CD8-positive, alpha-beta memory T cell (primary cell): ENCODE results near the gene TCF12. TPM values are rescaled to one million over a fixed set of nuclear protein-coding genes. Genes with fewer than 3 reads are reported as not detected.

ENCODE experiments used
- CTCF ChIA-PET: fragments of 350-600 bp; sonication (Branson Sonifier 250); formaldehyde crosslinking; loops from one replicate; lab custom pipeline; 2021; ENCODE audit warnings: antibody characterized with exemption; lab: Charles Lee
- POLR2A ChIA-PET: fragments of 350-600 bp; sonication (Branson Sonifier 250); formaldehyde crosslinking; loops from one replicate; lab custom pipeline; 2021; ENCODE audit warnings: antibody characterized with exemption; lab: Charles Lee
- DNase-seq, 5 donors: peaks; one replicate each; pipeline versions ENCODE4 v3.0.0 to v3.0.0-alpha.2; 2020 to 2022; ENCODE audit warnings: mixed read lengths in 1 of 5
- H3K27ac ChIP-seq: one replicate; pipeline ENCODE4 v1.7.0; 2013; ENCODE audit warnings: low read depth, mild to moderate bottlenecking, low read length, moderate library complexity
- H3K27me3 ChIP-seq: 2 replicates; pipeline ENCODE4 v1.7.0; 2013; ENCODE audit warnings: low read length, mild to moderate bottlenecking; ENCODE audit not compliant: insufficient read depth, poor library complexity, severe bottlenecking
- H3K36me3 ChIP-seq: 2 replicates; pipeline ENCODE4 v1.7.0; 2013; ENCODE audit warnings: mild to moderate bottlenecking, low read length, moderate library complexity; ENCODE audit not compliant: insufficient read depth
- H3K4me1 ChIP-seq: 2 replicates; pipeline ENCODE4 v1.7.0; 2013; ENCODE audit warnings: mild to moderate bottlenecking, low read length, moderate library complexity; ENCODE audit not compliant: insufficient read depth
- H3K4me3 ChIP-seq: 2 replicates; pipeline ENCODE4 v1.7.0; 2013; ENCODE audit warnings: mild to moderate bottlenecking, low read length
- H3K9me3 ChIP-seq: 2 replicates; pipeline ENCODE4 v1.7.0; 2013; ENCODE audit warnings: mild to moderate bottlenecking, low read length
- H3K27ac Mint-ChIP-seq, 8 donors: one replicate each; pipeline ENCODE4 v1.8.0; 2020 to 2021; ENCODE audit warnings: mixed read lengths in 8 of 8, mild to moderate bottlenecking in 6 of 8, inconsistent platforms in 3 of 8, moderate library complexity in 3 of 8
- H3K27me3 Mint-ChIP-seq, 2 donors: one replicate each; pipeline ENCODE4 v1.8.0; 2020 to 2021; ENCODE audit warnings: mixed read lengths in 2 of 2, mild to moderate bottlenecking in 1 of 2, moderate library complexity in 1 of 2
- H3K36me3 Mint-ChIP-seq, 3 donors: one replicate each; pipeline ENCODE4 v1.8.0; 2020 to 2021; ENCODE audit warnings: mixed read lengths in 3 of 3, inconsistent platforms in 1 of 3, mild to moderate bottlenecking in 1 of 3
- H3K4me1 Mint-ChIP-seq, 3 donors: one replicate each; pipeline ENCODE4 v1.8.0; 2020 to 2021; ENCODE audit warnings: mixed read lengths in 3 of 3, inconsistent platforms in 1 of 3, mild to moderate bottlenecking in 1 of 3
- H3K4me3 Mint-ChIP-seq, 7 donors: one replicate each; pipeline ENCODE4 v1.8.0; 2020 to 2021; ENCODE audit warnings: mixed read lengths in 7 of 7, mild to moderate bottlenecking in 6 of 7, moderate library complexity in 4 of 7, inconsistent platforms in 2 of 7
- H3K9me3 Mint-ChIP-seq, 5 donors: one replicate each; pipeline ENCODE4 v1.8.0; 2020 to 2022; ENCODE audit warnings: mixed read lengths in 5 of 5, mild to moderate bottlenecking in 3 of 5, moderate library complexity in 2 of 5, inconsistent platforms in 1 of 5
- polyA plus RNA-seq: library from polyadenylated mRNA; unstranded; fragments of 300-500 nt; fragmentation: Illumina TruSeq; gene quantifications from one replicate; pipeline ENCODE4 v1.2.3, GENCODE V29; 2021
- total RNA-seq, 2 experiments: library from RNA; stranded (reverse); gene quantifications; one replicate each; pipeline ENCODE4 v1.2.3, GENCODE V29; 2021

The TCF12 gene
- total and polyA plus RNA-seq, 3 experiments from 2014 or later, result 54.3 to 79.2 (median 69.9) TPM

DNA sequence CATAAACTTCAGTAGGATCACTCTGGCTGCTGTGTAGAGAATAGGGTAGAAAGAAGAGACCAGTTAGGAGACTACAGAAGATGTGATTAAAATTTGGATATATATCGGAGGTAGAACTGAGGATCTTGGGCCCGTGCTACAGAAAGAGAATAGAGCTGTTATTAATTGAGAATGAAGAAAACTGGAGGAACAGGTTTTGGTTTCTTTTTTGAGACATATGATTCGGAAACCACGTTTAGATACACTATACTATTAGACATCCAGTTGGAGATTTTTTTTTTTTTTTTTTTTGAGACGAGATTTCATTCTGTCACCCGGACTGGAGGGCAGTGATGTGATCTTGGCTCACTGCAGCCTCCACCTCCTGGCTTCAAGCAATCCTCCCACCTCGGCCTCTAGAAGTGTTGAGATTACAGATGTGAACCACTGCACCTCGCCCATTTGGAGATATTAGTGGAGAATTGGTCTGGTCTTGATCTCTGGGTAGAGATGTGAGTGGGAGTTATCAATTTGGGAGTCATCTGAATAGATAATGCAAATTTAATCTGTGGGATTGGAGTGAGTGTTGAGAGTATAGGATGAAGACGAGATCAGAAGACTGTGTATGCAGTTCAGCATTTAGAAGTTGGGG lies 50.9 kb downstream of the TCF12 start:
- ChIA-PET CTCF (no interaction called here), POLR2A (interaction anchor here (0.6 kb wide), 1 partner anchor 21 kb away, joined by 4 read pairs; no protein-coding TSS in a partner anchor)
- Histone ChIP-seq H3K9me3 (no peaks in the 10 kb centered on the region), H3K27ac (no peak overlapping the region), H3K4me3 (no peak overlapping the region), H3K4me1 (peaks cover 25% of the 10 kb centered on the region), H3K36me3 (no peaks in the 10 kb centered on the region), H3K27me3 (no peaks in the 10 kb centered on the region)
- Mint-ChIP-seq H3K27me3 (no peaks in the 10 kb centered on the region), H3K9me3 (no peaks in the 10 kb centered on the region), H3K4me3 (peak overlapping the region in 1 of 7 donors; percentile 19), H3K4me1 (peaks cover 50 to 83% (median 73%) of the 10 kb centered on the region in 3 donors), H3K27ac (peak overlapping the region in 1 of 8 donors; percentile 72), H3K36me3 (peaks cover 0 to 4% (median 0%) of the 10 kb centered on the region in 3 donors)
- DNase-seq, result no peak

- Histone ChIP-seq H3K36me3 (no peaks in the 10 kb centered on the region), H3K27ac (no peak overlapping the region), H3K9me3 (no peaks in the 10 kb centered on the region), H3K27me3 (no peaks in the 10 kb centered on the region), H3K4me1 (peaks cover 16% of the 10 kb centered on the region), H3K4me3 (no peak overlapping the region)
- ChIA-PET CTCF (no interaction called here), POLR2A (no interaction called here)
- H3K4me3 Mint-ChIP-seq, result no peak overlapping the region
- no peaks in the 10 kb centered on the region for H3K27me3 Mint-ChIP-seq
- H3K36me3 Mint-ChIP-seq, result peaks cover 0 to 7% (median 0%) of the 10 kb centered on the region in 3 donors
- DNase-seq, result no peak
- peaks cover 51 to 72% (median 69%) of the 10 kb centered on the region in 3 donors for H3K4me1 Mint-ChIP-seq
- peak overlapping the region in 1 of 8 donors; percentile 5 for H3K27ac Mint-ChIP-seq
- peaks cover 0 to 2% (median 0%) of the 10 kb centered on the region in 5 donors for H3K9me3 Mint-ChIP-seq
Measured at GRCh38 chr15:56971571-56971970, 53.1 kb downstream of the TCF12 start.

GRCh38 chr15:56972016-56972415 lies 53.6 kb downstream of the TCF12 start:
- H3K36me3 Mint-ChIP-seq, result peaks cover 0 to 7% (median 2%) of the 10 kb centered on the region in 3 donors
- H3K9me3 Mint-ChIP-seq, result peaks cover 0 to 2% (median 0%) of the 10 kb centered on the region in 5 donors
- Histone ChIP-seq H3K27ac (no peak overlapping the region), H3K27me3 (no peaks in the 10 kb centered on the region), H3K36me3 (no peaks in the 10 kb centered on the region), H3K4me3 (no peak overlapping the region), H3K9me3 (no peaks in the 10 kb centered on the region), H3K4me1 (peaks cover 16% of the 10 kb centered on the region)
- POLR2A ChIA-PET, result no interaction called here
- no peak for DNase-seq
- H3K4me1 Mint-ChIP-seq, result peaks cover 52 to 75% (median 73%) of the 10 kb centered on the region in 3 donors
- no peak overlapping the region for H3K27ac Mint-ChIP-seq
- CTCF ChIA-PET, result no interaction called here
- H3K4me3 Mint-ChIP-seq, result no peak overlapping the region
- H3K27me3 Mint-ChIP-seq, result no peaks in the 10 kb centered on the region

GRCh38 chr15:56972426-56972825 lies 54.0 kb downstream of the TCF12 start:
- Histone ChIP-seq H3K36me3 (no peaks in the 10 kb centered on the region), H3K27me3 (no peaks in the 10 kb centered on the region), H3K27ac (no peak overlapping the region), H3K9me3 (no peaks in the 10 kb centered on the region), H3K4me3 (no peak overlapping the region), H3K4me1 (peaks cover 16% of the 10 kb centered on the region)
- no peak overlapping the region for H3K4me3 Mint-ChIP-seq
- H3K9me3 Mint-ChIP-seq, result peaks cover 0 to 2% (median 0%) of the 10 kb centered on the region in 5 donors
- ChIA-PET CTCF (no interaction called here), POLR2A (interaction anchor here (0.5 kb wide), 1 partner anchor 19 kb away, joined by 3 read pairs; no protein-coding TSS in a partner anchor)
- H3K36me3 Mint-ChIP-seq, result peaks cover 0 to 7% (median 2%) of the 10 kb centered on the region in 3 donors
- H3K27me3 Mint-ChIP-seq, result no peaks in the 10 kb centered on the region
- DNase-seq, result no peak
- H3K4me1 Mint-ChIP-seq, result peaks cover 49 to 75% (median 73%) of the 10 kb centered on the region in 3 donors
- no peak overlapping the region for H3K27ac Mint-ChIP-seq

DNA sequence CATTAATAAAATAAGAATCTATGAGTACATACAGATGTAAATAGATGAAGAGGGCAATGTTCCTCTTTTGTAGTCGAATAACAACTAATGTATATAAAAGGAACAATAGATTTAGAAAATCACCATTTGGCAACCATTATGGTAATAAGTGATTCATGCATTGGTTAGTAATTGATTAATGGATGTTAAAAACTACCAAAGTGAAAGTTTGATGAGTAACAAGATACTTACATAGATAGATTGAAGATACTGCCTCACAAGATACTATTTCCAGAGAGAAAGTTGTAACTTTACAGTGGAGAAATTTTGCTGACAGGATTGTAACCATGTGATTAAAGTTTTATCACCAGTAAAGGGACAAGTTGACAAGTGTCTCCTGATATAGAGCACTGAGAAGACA lies 55.0 kb downstream of the TCF12 start:
- ChIA-PET POLR2A (no interaction called here), CTCF (no interaction called here)
- Mint-ChIP-seq H3K4me3 (no peak overlapping the region), H3K9me3 (peaks cover 0 to 2% (median 0%) of the 10 kb centered on the region in 5 donors), H3K27me3 (no peaks in the 10 kb centered on the region), H3K4me1 (peaks cover 46 to 75% (median 67%) of the 10 kb centered on the region in 3 donors), H3K36me3 (peaks cover 0 to 7% (median 2%) of the 10 kb centered on the region in 3 donors), H3K27ac (peak overlapping the region in 2 of 8 donors; percentile 2 to 18)
- no peaks in the 10 kb centered on the region for H3K27me3 ChIP-seq
- DNase-seq, result no peak
- no peaks in the 10 kb centered on the region for H3K9me3 ChIP-seq
- no peaks in the 10 kb centered on the region for H3K36me3 ChIP-seq
- no peak overlapping the region for H3K4me3 ChIP-seq
- H3K27ac ChIP-seq, result no peak overlapping the region
- H3K4me1 ChIP-seq, result peaks cover 16% of the 10 kb centered on the region

- H3K9me3 Mint-ChIP-seq, result peaks cover 0 to 2% (median 0%) of the 10 kb centered on the region in 5 donors
- no peak for DNase-seq
- H3K4me1 ChIP-seq, result peaks cover 24% of the 10 kb centered on the region
- H3K27ac Mint-ChIP-seq, result no peak overlapping the region
- ChIA-PET POLR2A (no interaction called here), CTCF (no interaction called here)
- no peak overlapping the region for H3K4me3 Mint-ChIP-seq
- no peaks in the 10 kb centered on the region for H3K27me3 ChIP-seq
- H3K4me3 ChIP-seq, result no peak overlapping the region
- H3K9me3 ChIP-seq, result no peaks in the 10 kb centered on the region
- H3K27me3 Mint-ChIP-seq, result no peaks in the 10 kb centered on the region
- H3K4me1 Mint-ChIP-seq, result peaks cover 51 to 77% (median 70%) of the 10 kb centered on the region in 3 donors
- no peaks in the 10 kb centered on the region for H3K36me3 ChIP-seq
- H3K36me3 Mint-ChIP-seq, result peaks cover 0 to 3% (median 2%) of the 10 kb centered on the region in 3 donors
- no peak overlapping the region for H3K27ac ChIP-seq
Measured at GRCh38 chr15:56977232-56977631, 58.8 kb downstream of the TCF12 start.

GRCh38 chr15:56978898-56979662 lies 60.6 kb downstream of the TCF12 start:
- H3K27me3 Mint-ChIP-seq, result no peaks in the 10 kb centered on the region
- no peak overlapping the region for H3K4me3 Mint-ChIP-seq
- Histone ChIP-seq H3K4me1 (peaks cover 28% of the 10 kb centered on the region), H3K27ac (no peak overlapping the region), H3K4me3 (no peak overlapping the region), H3K27me3 (no peaks in the 10 kb centered on the region), H3K9me3 (no peaks in the 10 kb centered on the region), H3K36me3 (no peaks in the 10 kb centered on the region)
- no peak overlapping the region for H3K27ac Mint-ChIP-seq
- H3K9me3 Mint-ChIP-seq, result peaks cover 0 to 2% (median 0%) of the 10 kb centered on the region in 5 donors
- DNase-seq, result no peak
- CTCF ChIA-PET, result no interaction called here
- H3K4me1 Mint-ChIP-seq, result peaks cover 48 to 71% (median 64%) of the 10 kb centered on the region in 3 donors
- H3K36me3 Mint-ChIP-seq, result peaks cover 0 to 3% (median 2%) of the 10 kb centered on the region in 3 donors
- POLR2A ChIA-PET, result no interaction called here

GRCh38 chr15:56980473-56980872 lies 62.0 kb downstream of the TCF12 start:
- peak overlapping the region in 1 of 8 donors; percentile 0 for H3K27ac Mint-ChIP-seq
- Histone ChIP-seq H3K27ac (no peak overlapping the region), H3K4me1 (peaks cover 31% of the 10 kb centered on the region), H3K9me3 (no peaks in the 10 kb centered on the region), H3K36me3 (peaks cover 2% of the 10 kb centered on the region), H3K27me3 (no peaks in the 10 kb centered on the region), H3K4me3 (no peak overlapping the region)
- peaks cover 58 to 81% (median 76%) of the 10 kb centered on the region in 3 donors for H3K4me1 Mint-ChIP-seq
- no peak for DNase-seq
- peaks cover 0 to 3% (median 2%) of the 10 kb centered on the region in 3 donors for H3K36me3 Mint-ChIP-seq
- H3K9me3 Mint-ChIP-seq, result peaks cover 0 to 2% (median 0%) of the 10 kb centered on the region in 5 donors
- ChIA-PET POLR2A (no interaction called here), CTCF (no interaction called here)
- H3K4me3 Mint-ChIP-seq, result no peak overlapping the region
- no peaks in the 10 kb centered on the region for H3K27me3 Mint-ChIP-seq
